GM12801 (cell line): ENCODE results near the gene ZNF45.

Experiments
- TF ChIP-seq, protein P1 (sequence below): IDR thresholded peaks from one replicate; pipeline ENCODE4 v1.5.1; 2011; ENCODE audit warnings: control low read depth; ENCODE audit not compliant: insufficient read length; ENCODE audit errors: extremely low read depth

ZNF45 gene

DNA sequence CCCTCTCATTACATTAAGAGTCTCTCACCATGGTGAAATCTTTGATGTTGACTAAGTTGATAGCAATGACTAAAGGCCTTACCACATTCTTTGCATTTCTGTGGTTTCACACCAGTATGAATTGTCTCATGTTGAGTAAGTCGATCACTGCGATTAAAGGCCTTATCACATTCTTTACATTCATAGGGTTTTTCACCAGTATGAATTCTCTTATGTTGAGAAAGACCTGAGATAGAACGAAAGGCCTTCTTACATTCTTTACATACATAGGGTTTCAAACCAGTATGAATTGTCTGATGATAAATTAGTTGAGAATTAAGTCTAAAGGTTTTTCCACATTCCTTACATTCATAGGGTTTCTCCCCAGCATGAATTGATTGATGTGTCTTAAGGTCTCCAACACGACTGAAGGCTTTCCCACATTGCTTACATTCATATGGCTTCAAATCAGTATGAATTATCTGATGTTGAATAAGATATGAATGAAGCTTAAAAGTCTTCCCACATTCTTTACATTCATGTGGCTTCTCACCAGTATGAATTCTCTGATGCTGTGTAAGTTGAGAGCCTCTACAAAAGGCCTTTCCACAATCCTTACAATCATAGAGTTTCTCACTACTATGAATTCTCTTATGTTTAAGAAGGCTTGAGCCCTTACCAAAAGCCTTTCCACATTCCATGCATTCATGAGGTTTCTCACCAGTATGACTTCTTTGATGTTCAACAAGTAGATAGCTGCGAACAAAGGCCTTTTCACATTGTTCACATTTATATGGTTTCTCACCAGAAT lies 62.3 kb downstream of the ZNF45 start:
- TF ChIP-seq, protein P1, sequence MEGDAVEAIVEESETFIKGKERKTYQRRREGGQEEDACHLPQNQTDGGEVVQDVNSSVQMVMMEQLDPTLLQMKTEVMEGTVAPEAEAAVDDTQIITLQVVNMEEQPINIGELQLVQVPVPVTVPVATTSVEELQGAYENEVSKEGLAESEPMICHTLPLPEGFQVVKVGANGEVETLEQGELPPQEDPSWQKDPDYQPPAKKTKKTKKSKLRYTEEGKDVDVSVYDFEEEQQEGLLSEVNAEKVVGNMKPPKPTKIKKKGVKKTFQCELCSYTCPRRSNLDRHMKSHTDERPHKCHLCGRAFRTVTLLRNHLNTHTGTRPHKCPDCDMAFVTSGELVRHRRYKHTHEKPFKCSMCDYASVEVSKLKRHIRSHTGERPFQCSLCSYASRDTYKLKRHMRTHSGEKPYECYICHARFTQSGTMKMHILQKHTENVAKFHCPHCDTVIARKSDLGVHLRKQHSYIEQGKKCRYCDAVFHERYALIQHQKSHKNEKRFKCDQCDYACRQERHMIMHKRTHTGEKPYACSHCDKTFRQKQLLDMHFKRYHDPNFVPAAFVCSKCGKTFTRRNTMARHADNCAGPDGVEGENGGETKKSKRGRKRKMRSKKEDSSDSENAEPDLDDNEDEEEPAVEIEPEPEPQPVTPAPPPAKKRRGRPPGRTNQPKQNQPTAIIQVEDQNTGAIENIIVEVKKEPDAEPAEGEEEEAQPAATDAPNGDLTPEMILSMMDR: no peak
